Glutamatergic neuron (in vitro differentiated cells): ENCODE results near the gene KRT76. TPM values are rescaled to one million over a fixed set of nuclear protein-coding genes. Genes with fewer than 3 reads are reported as not detected.

Source experiments
- DNase-seq: peaks from one replicate; pipeline ENCODE4 v3.0.0; 2022
- H3K27ac Mint-ChIP-seq: one replicate; pipeline ENCODE4 v1.8.0; 2020; ENCODE audit warnings: mild to moderate bottlenecking, mixed read lengths, inconsistent platforms; ENCODE audit not compliant: unreplicated experiment
- H3K27me3 Mint-ChIP-seq: one replicate; pipeline ENCODE4 v1.8.0; 2020; ENCODE audit warnings: mild to moderate bottlenecking, moderate library complexity, mixed read lengths, inconsistent platforms; ENCODE audit not compliant: unreplicated experiment
- H3K36me3 Mint-ChIP-seq: one replicate; pipeline ENCODE4 v1.8.0; 2020; ENCODE audit warnings: mild to moderate bottlenecking, mixed read lengths, inconsistent platforms; ENCODE audit not compliant: unreplicated experiment
- H3K4me1 Mint-ChIP-seq: one replicate; pipeline ENCODE4 v1.8.0; 2020; ENCODE audit warnings: mild to moderate bottlenecking, low read depth, mixed read lengths, inconsistent platforms; ENCODE audit not compliant: unreplicated experiment
- H3K4me3 Mint-ChIP-seq: one replicate; pipeline ENCODE4 v1.8.0; 2020; ENCODE audit warnings: mild to moderate bottlenecking, mixed read lengths, inconsistent platforms; ENCODE audit not compliant: unreplicated experiment
- H3K9me3 Mint-ChIP-seq: one replicate; pipeline ENCODE4 v1.8.0; 2020; ENCODE audit warnings: mild to moderate bottlenecking, moderate library complexity, mixed read lengths, inconsistent platforms; ENCODE audit not compliant: unreplicated experiment
- total RNA-seq: library from RNA; stranded (reverse); fragmentation: NEBNext Ultra II Directional; extraction: Animal tissue kit (Norgen Biotek cat#: 25700); gene quantifications from one replicate; pipeline ENCODE4 v1.2.1, GENCODE V29; 2021; ENCODE audit not compliant: unreplicated experiment
- TF ChIP-seq, protein P1 (sequence below): fragments of 200-600 bp; sonication (generic); IDR thresholded peaks from one replicate; pipeline ENCODE4 v1.5.0; 2021; ENCODE audit not compliant: partially characterized antibody, unreplicated experiment

The KRT76 gene
- total RNA-seq, 1 donor from 2014 or later: not detected

DNA sequence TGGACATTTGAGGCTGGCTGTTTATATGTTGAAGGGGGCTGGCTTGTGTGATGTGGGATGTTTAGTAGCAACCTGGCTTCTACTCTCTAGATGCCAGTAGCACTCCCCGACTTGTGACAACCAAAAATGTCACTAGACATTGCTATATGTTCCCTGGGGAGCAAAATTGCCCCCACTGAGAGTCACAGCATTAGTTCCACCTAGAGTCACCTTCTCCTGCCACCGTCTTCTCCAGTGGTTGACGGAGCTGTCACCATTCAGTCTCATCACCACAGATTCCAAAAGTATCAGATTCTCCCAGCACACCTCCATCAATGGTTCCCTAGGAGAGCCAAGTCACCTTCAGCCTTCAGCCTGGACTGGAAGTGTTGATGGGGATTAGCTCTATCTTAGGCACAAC, 7.8 kb upstream of the KRT76 start:
- Mint-ChIP-seq H3K36me3 (no peaks in the 10 kb centered on the region), H3K27ac (no peak overlapping the region), H3K4me1 (no peaks in the 10 kb centered on the region), H3K4me3 (no peak overlapping the region), H3K27me3 (no peaks in the 10 kb centered on the region), H3K9me3 (no peaks in the 10 kb centered on the region)
- DNase-seq: no peak
- TF ChIP-seq, protein P1, sequence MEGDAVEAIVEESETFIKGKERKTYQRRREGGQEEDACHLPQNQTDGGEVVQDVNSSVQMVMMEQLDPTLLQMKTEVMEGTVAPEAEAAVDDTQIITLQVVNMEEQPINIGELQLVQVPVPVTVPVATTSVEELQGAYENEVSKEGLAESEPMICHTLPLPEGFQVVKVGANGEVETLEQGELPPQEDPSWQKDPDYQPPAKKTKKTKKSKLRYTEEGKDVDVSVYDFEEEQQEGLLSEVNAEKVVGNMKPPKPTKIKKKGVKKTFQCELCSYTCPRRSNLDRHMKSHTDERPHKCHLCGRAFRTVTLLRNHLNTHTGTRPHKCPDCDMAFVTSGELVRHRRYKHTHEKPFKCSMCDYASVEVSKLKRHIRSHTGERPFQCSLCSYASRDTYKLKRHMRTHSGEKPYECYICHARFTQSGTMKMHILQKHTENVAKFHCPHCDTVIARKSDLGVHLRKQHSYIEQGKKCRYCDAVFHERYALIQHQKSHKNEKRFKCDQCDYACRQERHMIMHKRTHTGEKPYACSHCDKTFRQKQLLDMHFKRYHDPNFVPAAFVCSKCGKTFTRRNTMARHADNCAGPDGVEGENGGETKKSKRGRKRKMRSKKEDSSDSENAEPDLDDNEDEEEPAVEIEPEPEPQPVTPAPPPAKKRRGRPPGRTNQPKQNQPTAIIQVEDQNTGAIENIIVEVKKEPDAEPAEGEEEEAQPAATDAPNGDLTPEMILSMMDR: no peak

DNA sequence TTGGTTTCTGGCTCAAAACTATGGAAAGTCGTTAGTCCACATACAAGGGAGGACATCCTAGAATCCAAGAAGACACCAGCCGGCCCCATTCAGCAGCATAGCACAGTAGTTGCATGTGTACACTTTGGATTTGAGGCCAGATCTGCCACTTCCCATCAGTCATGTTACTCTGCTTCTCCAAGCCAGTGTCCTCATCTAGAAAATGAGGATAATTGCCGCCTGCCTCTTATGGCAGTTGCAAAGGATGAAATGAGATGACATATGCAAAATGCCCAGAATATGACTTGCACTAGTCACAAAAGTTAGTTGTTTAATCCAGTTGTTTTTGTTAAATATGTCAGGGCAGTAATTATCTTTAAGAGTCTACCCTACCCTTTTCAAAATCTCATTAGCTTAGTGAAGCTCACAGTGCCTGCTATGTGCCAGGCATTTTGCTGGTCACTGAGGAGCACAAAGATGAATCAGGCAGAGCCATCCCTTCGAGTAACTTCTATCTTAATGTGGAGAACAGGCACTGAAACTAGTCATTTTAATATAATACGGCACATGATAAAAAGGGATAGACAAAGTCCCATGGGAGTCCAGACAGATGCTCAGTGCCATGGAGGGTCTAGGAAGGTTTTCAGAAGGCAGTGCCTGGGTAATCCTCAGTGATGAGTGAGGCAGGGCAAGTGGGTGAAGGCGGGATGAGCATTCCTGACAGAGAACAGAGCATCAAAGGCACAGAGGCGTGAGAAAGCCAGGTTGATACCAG, 6.6 kb upstream of the KRT76 start:
- H3K27ac Mint-ChIP-seq: no peak overlapping the region
- TF ChIP-seq, protein P1: no peak
- no peaks in the 10 kb centered on the region for H3K9me3 Mint-ChIP-seq
- H3K36me3 Mint-ChIP-seq: no peaks in the 10 kb centered on the region
- H3K4me1 Mint-ChIP-seq: no peaks in the 10 kb centered on the region
- DNase-seq: no peak
- peaks cover 2% of the 10 kb centered on the region for H3K27me3 Mint-ChIP-seq
- H3K4me3 Mint-ChIP-seq: no peak overlapping the region

DNA sequence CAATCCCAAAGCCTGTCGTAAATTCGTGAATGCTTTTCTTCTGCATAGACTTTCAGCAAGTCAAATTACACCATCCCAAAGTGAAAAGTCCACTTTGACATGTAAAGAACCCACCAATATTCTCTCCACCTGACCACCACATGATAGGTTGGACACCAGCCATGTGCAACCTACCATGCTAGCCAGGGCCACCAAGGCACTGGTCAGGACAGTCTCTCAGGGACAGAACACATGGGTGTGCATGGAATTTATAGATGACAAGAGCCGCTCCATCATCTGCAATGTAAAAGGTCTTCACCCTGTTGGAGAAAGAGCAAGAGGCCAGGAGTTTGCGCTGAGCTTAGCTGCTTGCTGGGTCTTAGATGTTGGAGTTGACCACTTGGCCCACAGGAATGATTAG, 5.4 kb upstream of the KRT76 start:
- TF ChIP-seq, protein P1: no peak
- no peaks in the 10 kb centered on the region for H3K4me1 Mint-ChIP-seq
- H3K27ac Mint-ChIP-seq: no peak overlapping the region
- no peaks in the 10 kb centered on the region for H3K36me3 Mint-ChIP-seq
- H3K4me3 Mint-ChIP-seq: no peak overlapping the region
- no peaks in the 10 kb centered on the region for H3K9me3 Mint-ChIP-seq
- peaks cover 5% of the 10 kb centered on the region for H3K27me3 Mint-ChIP-seq
- DNase-seq: no peak

DNA sequence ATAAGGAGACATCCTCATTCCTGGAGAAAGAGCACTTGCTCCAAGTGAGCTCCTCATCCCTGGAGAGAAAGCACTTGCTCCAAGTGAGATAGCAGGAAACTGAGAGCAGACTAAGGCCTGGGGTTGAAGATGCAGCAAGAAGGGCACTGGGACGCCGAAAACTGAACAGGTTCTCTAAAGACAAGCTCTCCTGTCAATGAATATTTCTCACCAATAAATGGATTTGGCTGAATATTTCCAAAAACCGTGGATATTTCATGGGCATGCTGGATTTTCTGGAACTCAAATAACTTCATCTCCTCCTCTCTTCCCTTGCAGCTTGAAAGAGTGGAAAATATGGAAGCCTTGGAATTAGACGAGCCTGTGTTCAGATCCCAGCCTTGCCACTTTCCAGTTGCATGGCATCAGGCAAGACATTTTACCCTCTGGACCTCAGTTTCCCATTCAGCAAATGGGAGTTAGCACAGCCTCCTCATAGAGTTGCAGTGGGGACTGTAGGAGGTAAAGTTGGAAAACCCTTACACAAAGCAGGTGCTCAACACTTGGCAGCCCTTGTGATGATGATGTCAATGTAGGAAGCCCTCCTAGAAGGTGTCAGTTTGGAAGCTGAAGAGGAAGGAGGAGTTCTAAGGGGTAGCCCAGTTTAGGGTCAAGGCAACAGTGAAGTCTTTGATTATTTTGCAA, 4.4 kb upstream of the KRT76 start:
- no peak overlapping the region for H3K4me3 Mint-ChIP-seq
- DNase-seq: no peak
- TF ChIP-seq, protein P1: no peak
- no peaks in the 10 kb centered on the region for H3K4me1 Mint-ChIP-seq
- no peaks in the 10 kb centered on the region for H3K9me3 Mint-ChIP-seq
- peaks cover 5% of the 10 kb centered on the region for H3K27me3 Mint-ChIP-seq
- no peaks in the 10 kb centered on the region for H3K36me3 Mint-ChIP-seq
- H3K27ac Mint-ChIP-seq: no peak overlapping the region

DNA sequence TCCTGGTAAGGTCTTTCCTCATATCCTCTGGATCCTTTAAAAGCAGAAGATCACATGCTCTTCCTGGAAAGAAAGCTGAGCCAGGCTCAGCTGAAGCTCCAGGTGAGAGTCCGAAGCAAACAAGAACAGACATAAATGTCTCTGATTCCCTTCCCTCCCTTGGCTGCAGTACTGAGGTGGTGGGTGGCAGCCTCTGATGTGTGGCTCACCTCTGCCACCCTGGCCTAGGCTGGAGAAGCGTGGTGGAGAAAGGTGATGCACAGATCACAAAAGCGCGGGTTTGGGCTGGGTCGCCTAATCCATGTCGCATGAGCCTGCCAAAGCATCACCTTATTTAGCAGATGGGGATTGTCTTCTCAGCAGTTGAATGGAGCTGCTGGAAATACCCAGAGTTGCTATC, 2.8 kb upstream of the KRT76 start:
- no peak overlapping the region for H3K27ac Mint-ChIP-seq
- H3K27me3 Mint-ChIP-seq: peaks cover 5% of the 10 kb centered on the region
- TF ChIP-seq, protein P1: no peak
- no peak for DNase-seq
- H3K4me3 Mint-ChIP-seq: no peak overlapping the region
- H3K9me3 Mint-ChIP-seq: no peaks in the 10 kb centered on the region
- no peaks in the 10 kb centered on the region for H3K36me3 Mint-ChIP-seq
- no peaks in the 10 kb centered on the region for H3K4me1 Mint-ChIP-seq
